ENCODE data around the gene CDKAL1.

GRCh38 chr6:20847904-20848303 lies 313.6 kb downstream of the CDKAL1 start:
- TF ChIP-seq GATA2 (IDR thresholded peaks at IDR 0.05; ENCODE audit: low read depth, low read length) = no peak
- no peak for TF ChIP-seq GATA3 (IDR thresholded peaks at IDR 0.05; ENCODE audit: low read depth, low read length)

Data from SH-SY5Y (cell line).